Colonic mucosa (tissue), 4 donors: ENCODE results near the gene NFYB. TPM values are rescaled to one million over a fixed set of nuclear protein-coding genes. Genes with fewer than 3 reads are reported as not detected.
A peak's percentile ranks its signal among the peaks of the same experiment; 100 is the strongest.
"Not testable (repeated sequence)": the region's sequence is repeated elsewhere in the genome, so short reads cannot be mapped to it uniquely, and the experiment has no call there.

ENCODE experiments used
- DNase-seq: peaks from one replicate; pipeline ENCODE4 v3.0.0-alpha.2; 2020
- H3K27ac ChIP-seq: fragments of 200-600 bp; one replicate; pipeline ENCODE4 v1.8.0; 2021
- H3K27me3 ChIP-seq: fragments of 200-600 bp; one replicate; pipeline ENCODE4 v1.8.0; 2021
- H3K36me3 ChIP-seq: fragments of 200-600 bp; one replicate; pipeline ENCODE4 v1.8.0; 2021
- H3K4me1 ChIP-seq: fragments of 200-600 bp; one replicate; pipeline ENCODE4 v1.8.0; 2021; ENCODE audit warnings: mild to moderate bottlenecking
- H3K4me3 ChIP-seq: fragments of 200-600 bp; one replicate; pipeline ENCODE4 v1.8.0; 2021
- H3K9ac ChIP-seq, 2 donors: one replicate each; pipeline ENCODE4 v1.7.0; 2013; ENCODE audit warnings: control low read depth in 2 of 2, low read depth in 2 of 2, low read length in 2 of 2
- H3K9me3 ChIP-seq: fragments of 200-600 bp; one replicate; pipeline ENCODE4 v1.8.0; 2021
- intact Hi-C: fragments of 100-400 bp; cut with DNase I; formaldehyde crosslinking; loops from one replicate; pipeline ENCODE4 v1.14.1; 2022
- total RNA-seq, 2 donors: library from RNA; stranded (reverse); fragmentation: NEBNext Ultra II Directional in 1 of 2; extraction: Animal tissue kit (Norgen Biotek cat#: 25700) in 1 of 2; gene quantifications; one replicate each; pipeline ENCODE4 v1.2.1, GENCODE V29; 2021
- TF ChIP-seq, protein P1 (sequence below): fragments of 200-600 bp; IDR thresholded peaks from one replicate; pipeline ENCODE4 v1.8.0; 2022; ENCODE audit warnings: antibody characterized with exemption, mild to moderate bottlenecking
- donor health status: healthy.
- donor health status: DM: no; HTN: no; CAD: no.
- donor health status: DM: no; HTN: no; CAD: no.

Gene NFYB
- total RNA-seq, 2 donors from 2014 or later: 15.6 to 19.8 TPM

DNA sequence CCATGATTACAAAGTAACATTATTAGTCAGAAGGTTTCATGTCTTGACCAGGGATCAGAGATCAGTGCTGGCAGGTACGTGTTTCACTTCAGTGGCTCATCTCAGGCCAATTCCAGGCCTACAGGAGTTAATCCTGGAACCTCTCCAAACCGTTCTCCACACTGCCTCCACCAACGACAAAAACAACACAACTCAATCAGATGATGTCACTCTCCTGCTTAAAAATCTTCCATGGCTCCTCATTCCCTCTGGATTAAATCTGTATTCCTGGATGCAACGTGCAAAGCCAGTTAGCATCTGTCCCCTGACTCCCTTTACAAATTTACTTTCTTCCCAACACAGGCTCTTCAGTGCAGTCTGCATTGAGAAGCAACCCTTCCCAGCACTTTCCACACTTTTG is 43.3 kb upstream of the NFYB start:
- no peak for DNase-seq
- H3K36me3 ChIP-seq: no peaks in the 10 kb centered on the region
- H3K27ac ChIP-seq: no peak overlapping the region
- no peak overlapping the region for H3K4me3 ChIP-seq
- no peaks in the 10 kb centered on the region for H3K4me1 ChIP-seq
- intact Hi-C loops: no loop called here
- H3K9ac ChIP-seq: no peak overlapping the region
- no peaks in the 10 kb centered on the region for H3K27me3 ChIP-seq
- H3K9me3 ChIP-seq: no peaks in the 10 kb centered on the region
- TF ChIP-seq, protein P1, sequence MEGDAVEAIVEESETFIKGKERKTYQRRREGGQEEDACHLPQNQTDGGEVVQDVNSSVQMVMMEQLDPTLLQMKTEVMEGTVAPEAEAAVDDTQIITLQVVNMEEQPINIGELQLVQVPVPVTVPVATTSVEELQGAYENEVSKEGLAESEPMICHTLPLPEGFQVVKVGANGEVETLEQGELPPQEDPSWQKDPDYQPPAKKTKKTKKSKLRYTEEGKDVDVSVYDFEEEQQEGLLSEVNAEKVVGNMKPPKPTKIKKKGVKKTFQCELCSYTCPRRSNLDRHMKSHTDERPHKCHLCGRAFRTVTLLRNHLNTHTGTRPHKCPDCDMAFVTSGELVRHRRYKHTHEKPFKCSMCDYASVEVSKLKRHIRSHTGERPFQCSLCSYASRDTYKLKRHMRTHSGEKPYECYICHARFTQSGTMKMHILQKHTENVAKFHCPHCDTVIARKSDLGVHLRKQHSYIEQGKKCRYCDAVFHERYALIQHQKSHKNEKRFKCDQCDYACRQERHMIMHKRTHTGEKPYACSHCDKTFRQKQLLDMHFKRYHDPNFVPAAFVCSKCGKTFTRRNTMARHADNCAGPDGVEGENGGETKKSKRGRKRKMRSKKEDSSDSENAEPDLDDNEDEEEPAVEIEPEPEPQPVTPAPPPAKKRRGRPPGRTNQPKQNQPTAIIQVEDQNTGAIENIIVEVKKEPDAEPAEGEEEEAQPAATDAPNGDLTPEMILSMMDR: no peak

DNA sequence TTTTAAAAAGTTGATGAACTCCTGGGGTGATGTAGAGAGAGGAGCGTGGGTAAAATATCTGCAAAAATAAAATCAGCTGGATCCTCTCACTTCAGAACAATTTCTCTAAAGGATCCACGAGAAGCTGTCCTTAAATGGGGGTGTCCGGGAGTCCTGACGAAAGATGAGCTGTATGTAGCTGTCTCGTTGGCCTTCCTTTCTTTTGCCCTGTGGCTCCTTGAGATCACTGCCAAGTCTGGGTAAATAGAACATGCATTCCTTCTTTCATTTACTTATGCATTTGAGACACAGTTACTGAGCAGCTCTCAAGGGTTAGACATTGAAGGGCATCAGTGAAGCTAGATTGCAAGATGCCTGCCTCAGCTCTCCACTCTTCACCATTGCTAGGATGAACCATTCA is 42.4 kb upstream of the NFYB start:
- DNase-seq: no peak
- TF ChIP-seq, protein P1: no peak
- H3K27me3 ChIP-seq: no peaks in the 10 kb centered on the region
- no peak overlapping the region for H3K27ac ChIP-seq
- H3K9me3 ChIP-seq: no peaks in the 10 kb centered on the region
- intact Hi-C loops: no loop called here
- no peak overlapping the region for H3K9ac ChIP-seq
- H3K4me1 ChIP-seq: no peaks in the 10 kb centered on the region
- no peak overlapping the region for H3K4me3 ChIP-seq
- no peaks in the 10 kb centered on the region for H3K36me3 ChIP-seq

DNA sequence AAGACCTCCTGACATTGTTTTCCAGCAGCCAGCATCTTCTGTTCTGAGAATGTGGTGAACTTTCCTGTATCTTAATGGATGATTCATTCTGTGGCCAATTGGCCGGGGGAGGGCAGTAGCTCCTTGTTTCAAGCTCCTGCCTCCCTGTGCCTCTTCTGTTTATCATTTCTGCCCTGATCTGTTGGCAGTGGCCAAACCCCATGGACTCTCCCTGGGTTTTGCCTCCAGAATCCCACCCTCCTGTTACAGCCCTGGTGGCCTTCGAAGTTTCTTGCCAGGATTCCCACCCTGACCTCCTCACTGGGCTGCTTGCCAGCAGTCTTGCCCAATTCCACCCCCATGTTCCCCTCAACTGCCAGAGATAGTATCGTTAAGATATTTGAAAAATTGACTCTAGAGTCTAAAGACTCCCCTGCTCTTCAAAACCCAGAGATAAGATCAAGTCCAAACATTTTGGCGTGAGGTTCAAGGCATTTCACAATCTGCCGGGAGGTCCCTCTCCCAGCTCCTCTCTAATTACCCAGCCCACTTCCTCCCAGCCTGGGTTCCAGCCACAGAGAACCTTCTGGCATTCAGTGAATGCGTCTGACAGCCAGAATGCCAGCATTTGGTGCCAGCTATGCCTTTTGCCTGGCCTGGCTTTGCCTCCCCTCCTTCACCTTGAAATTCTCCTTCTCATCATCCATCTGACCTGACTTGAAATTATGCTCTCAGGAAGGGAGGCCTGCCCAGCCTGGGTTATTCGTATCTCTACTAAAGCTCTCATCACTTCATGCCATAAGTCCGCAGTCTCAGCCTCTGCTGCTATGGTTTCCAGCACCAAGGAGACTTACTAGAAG is 39.9 kb upstream of the NFYB start:
- H3K4me1 ChIP-seq: no peaks in the 10 kb centered on the region
- DNase-seq: peak; percentile 49

DNA sequence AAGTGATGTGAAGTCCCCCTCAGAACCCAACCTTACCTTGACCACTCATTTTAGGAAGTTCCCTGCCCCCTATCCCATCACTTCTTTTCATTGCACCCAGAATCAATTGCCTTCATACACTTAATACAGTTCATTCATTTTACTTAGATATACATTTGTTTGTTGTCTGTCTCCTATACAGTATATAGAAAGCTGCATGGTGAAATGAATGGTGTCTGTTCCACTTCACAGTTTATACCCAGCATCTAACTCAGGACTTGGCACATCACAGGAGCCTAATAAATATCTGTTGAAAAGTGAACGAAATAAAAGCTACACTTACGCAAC is 39.3 kb upstream of the NFYB start:
- Histone ChIP-seq H3K36me3 (no peaks in the 10 kb centered on the region), H3K9me3 (no peaks in the 10 kb centered on the region), H3K9ac (no peak overlapping the region), H3K4me3 (no peak overlapping the region), H3K27me3 (no peaks in the 10 kb centered on the region), H3K4me1 (no peaks in the 10 kb centered on the region), H3K27ac (no peak overlapping the region)
- intact Hi-C loops: no loop called here
- DNase-seq: no peak
- TF ChIP-seq, protein P1: no peak

More for the DNA sequence above, 39.9 kb upstream of the NFYB start:
- H3K4me3 ChIP-seq: no peak overlapping the region
- H3K27me3 ChIP-seq: no peaks in the 10 kb centered on the region
- intact Hi-C loops: no loop called here
- TF ChIP-seq, protein P1: no peak
- no peaks in the 10 kb centered on the region for H3K9me3 ChIP-seq
- peak overlapping the region in 1 of 2 donors; percentile 4 for H3K9ac ChIP-seq
- peak overlapping the region; percentile 60 for H3K27ac ChIP-seq
- H3K36me3 ChIP-seq: no peaks in the 10 kb centered on the region

DNA sequence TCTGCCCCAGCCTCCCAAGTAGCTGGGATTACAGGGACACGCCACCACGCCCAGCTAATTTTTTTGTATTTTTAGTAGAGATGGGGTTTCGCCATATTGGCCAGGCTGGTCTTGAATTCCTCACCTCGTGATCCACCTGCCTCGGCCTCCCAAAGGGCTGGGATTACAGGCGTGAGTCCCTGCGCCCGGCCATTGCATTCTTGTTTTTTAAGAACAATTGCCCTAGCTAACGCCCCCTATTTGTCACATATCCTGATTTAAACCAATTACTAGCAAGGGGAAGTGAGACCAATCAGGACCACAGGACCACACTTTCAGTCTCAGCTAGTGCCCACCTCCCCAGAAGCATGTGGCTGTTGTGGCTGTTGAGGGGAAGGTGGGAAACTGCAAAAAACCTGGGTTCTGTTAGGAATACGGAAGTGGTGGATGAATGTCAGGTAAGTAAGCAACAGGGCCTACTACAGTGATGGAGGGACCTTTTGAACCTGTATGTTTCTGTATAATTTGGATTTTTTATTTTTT is 37.8 kb upstream of the NFYB start:
- no peak overlapping the region for H3K4me3 ChIP-seq
- intact Hi-C loops: no loop called here
- no peak for DNase-seq
- H3K27ac ChIP-seq: no peak overlapping the region
- no peaks in the 10 kb centered on the region for H3K4me1 ChIP-seq
- H3K27me3 ChIP-seq: no peaks in the 10 kb centered on the region
- no peaks in the 10 kb centered on the region for H3K9me3 ChIP-seq
- no peak overlapping the region for H3K9ac ChIP-seq
- H3K36me3 ChIP-seq: no peaks in the 10 kb centered on the region
- TF ChIP-seq, protein P1: no peak

DNA sequence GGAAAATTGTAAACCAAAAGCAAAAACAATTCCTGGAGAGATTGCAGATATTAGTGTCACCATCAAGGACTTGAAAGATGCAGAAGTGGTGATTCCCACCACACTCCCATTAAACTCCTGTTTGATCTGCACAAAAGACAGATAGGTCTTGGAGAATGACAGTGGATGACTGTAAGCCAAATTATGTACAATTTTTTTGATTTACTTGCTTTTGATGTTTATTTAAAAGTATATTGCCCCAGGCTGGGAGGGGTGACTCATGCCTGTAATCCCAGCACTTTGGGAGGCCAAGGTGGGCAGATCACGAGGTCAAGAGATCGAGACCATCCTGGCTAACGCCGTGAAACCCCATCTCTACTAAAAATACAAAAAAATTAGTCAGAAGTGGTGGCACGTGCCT is 35.8 kb upstream of the NFYB start:
- H3K27ac ChIP-seq, H3K4me3 ChIP-seq, H3K9ac ChIP-seq, H3K27me3 ChIP-seq, intact Hi-C loops, DNase-seq, H3K36me3 ChIP-seq, H3K9me3 ChIP-seq, H3K4me1 ChIP-seq: not testable (repeated sequence)
